Astrocyte (in vitro differentiated cells and primary cell): Measurements from ENCODE around the gene KIF26B. TPM values are rescaled to one million over a fixed set of nuclear protein-coding genes. Genes with fewer than 3 reads are reported as not detected.

Source experiments
- DNase-seq: peaks from one replicate; pipeline ENCODE4 v3.0.0-alpha.2; 2010; ENCODE audit warnings: low read depth
- FAIRE-seq: peaks from 2 replicates; lab custom pipeline; 2011; peaks lifted over from hg19 to GRCh38; lab: Jason Lieb, UNC
- H2AFZ ChIP-seq: 2 replicates; pipeline ENCODE4 v1.6.0; 2012; ENCODE audit warnings: low read depth, low read length, inconsistent platforms
- H3K27ac ChIP-seq: 2 replicates; pipeline ENCODE4 v1.5.1; 2011; ENCODE audit warnings: low read depth, low read length, inconsistent platforms
- H3K27me3 ChIP-seq: 2 replicates; pipeline ENCODE4 v1.6.0; 2011; ENCODE audit warnings: low read length, inconsistent platforms; ENCODE audit not compliant: insufficient read depth
- H3K36me3 ChIP-seq: 2 replicates; pipeline ENCODE4 v1.5.1; 2011; ENCODE audit warnings: low read length, inconsistent platforms; ENCODE audit not compliant: insufficient read depth
- H3K4me1 ChIP-seq: 2 replicates; pipeline ENCODE4 v1.5.1; 2011; ENCODE audit warnings: low read length, inconsistent platforms; ENCODE audit not compliant: insufficient read depth
- H3K4me2 ChIP-seq: 2 replicates; pipeline ENCODE4 v1.6.0; 2012; ENCODE audit warnings: low read length, inconsistent platforms
- H3K4me3 ChIP-seq: 2 replicates; pipeline ENCODE4 v1.5.1; 2011; ENCODE audit warnings: low read depth, mild to moderate bottlenecking, low read length, inconsistent platforms; ENCODE audit not compliant: insufficient read depth
- H3K79me2 ChIP-seq: 2 replicates; pipeline ENCODE4 v1.6.0; 2012; ENCODE audit warnings: mild to moderate bottlenecking, low read length, inconsistent platforms; ENCODE audit not compliant: insufficient read depth
- H3K9ac ChIP-seq: 2 replicates; pipeline ENCODE4 v1.6.0; 2012; ENCODE audit warnings: mild to moderate bottlenecking, low read length, inconsistent platforms
- H3K9me3 ChIP-seq: 2 replicates; pipeline ENCODE4 v1.5.1; 2012; ENCODE audit warnings: low read depth, mild to moderate bottlenecking, low read length, inconsistent platforms; ENCODE audit not compliant: insufficient read depth
- H4K20me1 ChIP-seq: 2 replicates; pipeline ENCODE4 v1.6.0; 2012; ENCODE audit warnings: low read length, inconsistent platforms; ENCODE audit not compliant: insufficient read depth
- H3K27ac Mint-ChIP-seq: one replicate; pipeline ENCODE4 v1.8.0; 2021; ENCODE audit warnings: mild to moderate bottlenecking, mixed read lengths; ENCODE audit not compliant: unreplicated experiment
- H3K27me3 Mint-ChIP-seq: one replicate; pipeline ENCODE4 v1.8.0; 2021; ENCODE audit warnings: low read depth, mixed read lengths; ENCODE audit not compliant: unreplicated experiment
- H3K36me3 Mint-ChIP-seq: one replicate; pipeline ENCODE4 v1.8.0; 2021; ENCODE audit warnings: low read depth, mixed read lengths; ENCODE audit not compliant: unreplicated experiment
- H3K4me1 Mint-ChIP-seq: one replicate; pipeline ENCODE4 v1.8.0; 2021; ENCODE audit warnings: low read depth, mixed read lengths; ENCODE audit not compliant: unreplicated experiment
- H3K4me3 Mint-ChIP-seq: one replicate; pipeline ENCODE4 v1.8.0; 2021; ENCODE audit warnings: mild to moderate bottlenecking, moderate library complexity, mixed read lengths; ENCODE audit not compliant: unreplicated experiment
- H3K9me3 Mint-ChIP-seq: one replicate; pipeline ENCODE4 v1.8.0; 2021; ENCODE audit warnings: mild to moderate bottlenecking, mixed read lengths; ENCODE audit not compliant: unreplicated experiment
- CTCF ChIP-seq: IDR thresholded peaks from 2 replicates; pipeline ENCODE4 v1.5.1; 2011; ENCODE audit warnings: low read depth, mild to moderate bottlenecking, inconsistent platforms, low read length, moderate library complexity; ENCODE audit not compliant: insufficient read depth
- EZH2 ChIP-seq: IDR thresholded peaks from 2 replicates; pipeline ENCODE4 v1.6.1; 2012; ENCODE audit warnings: mild to moderate bottlenecking, low read length, inconsistent platforms; ENCODE audit not compliant: insufficient read depth
- total RNA-seq: library from RNA; stranded (reverse); gene quantifications from 2 replicates; pipeline ENCODE4 v1.2.1, GENCODE V29; 2021

Gene KIF26B
- total RNA-seq, 1 donor from 2014 or later = 6.8 TPM

GRCh38 chr1:245156041-245156735 is 1.4 kb downstream of the KIF26B start:
- H3K27ac ChIP-seq = no peak overlapping the region
- H3K27ac Mint-ChIP-seq = no peak overlapping the region
- peaks cover 35% of the 10 kb centered on the region for H3K9me3 Mint-ChIP-seq
- FAIRE-seq (no peak), DNase-seq (peak; percentile 59)
- peak overlapping the region; percentile 60 for H3K4me3 ChIP-seq
- H3K36me3 ChIP-seq = no peaks in the 10 kb centered on the region
- H3K4me3 Mint-ChIP-seq = peak overlapping the region; percentile 89
- H3K4me1 ChIP-seq = peaks cover 11% of the 10 kb centered on the region
- peaks cover 4% of the 10 kb centered on the region for H3K9me3 ChIP-seq
- peak overlapping the region; percentile 72 for H3K9ac ChIP-seq
- H3K4me1 Mint-ChIP-seq = peaks cover 6% of the 10 kb centered on the region
- peak overlapping the region; percentile 67 for H2AFZ ChIP-seq
- peaks cover 19% of the 10 kb centered on the region for H3K79me2 ChIP-seq
- peaks cover 11% of the 10 kb centered on the region for H4K20me1 ChIP-seq
- peaks cover 28% of the 10 kb centered on the region for H3K36me3 Mint-ChIP-seq
- H3K27me3 ChIP-seq = no peaks in the 10 kb centered on the region
- TF ChIP-seq CTCF (peak; percentile 16), EZH2 (no peak)
- H3K4me2 ChIP-seq = peak overlapping the region; percentile 99
- peaks cover 21% of the 10 kb centered on the region for H3K27me3 Mint-ChIP-seq

- Histone ChIP-seq H3K79me2 (peaks cover 19% of the 10 kb centered on the region), H3K4me1 (peaks cover 11% of the 10 kb centered on the region), H4K20me1 (peaks cover 11% of the 10 kb centered on the region), H3K4me3 (peak overlapping the region; percentile 60), H3K4me2 (peak overlapping the region; percentile 99), H3K9ac (peak overlapping the region; percentile 72), H3K27me3 (no peaks in the 10 kb centered on the region), H2AFZ (peak overlapping the region; percentile 67), H3K27ac (no peak overlapping the region), H3K9me3 (peaks cover 4% of the 10 kb centered on the region), H3K36me3 (no peaks in the 10 kb centered on the region)
- peaks cover 38% of the 10 kb centered on the region for H3K9me3 Mint-ChIP-seq
- H3K27me3 Mint-ChIP-seq = peaks cover 16% of the 10 kb centered on the region
- no peak for FAIRE-seq
- H3K4me3 Mint-ChIP-seq = peak overlapping the region; percentile 92
- H3K27ac Mint-ChIP-seq = peak overlapping the region; percentile 85
- TF ChIP-seq EZH2 = no peak
- TF ChIP-seq CTCF = no peak
- peak; percentile 52 for DNase-seq
- peaks cover 6% of the 10 kb centered on the region for H3K4me1 Mint-ChIP-seq
- peaks cover 33% of the 10 kb centered on the region for H3K36me3 Mint-ChIP-seq
Observed at GRCh38 chr1:245156736-245157505, 2.1 kb downstream of the KIF26B start.
